Daoy (cell line): Measurements from ENCODE around the gene CACNB2. TPM values are rescaled to one million over a fixed set of nuclear protein-coding genes. Genes with fewer than 3 reads are reported as not detected.

Experiments used
- DNase-seq: peaks from one replicate; pipeline ENCODE4 v3.0.0-alpha.2; 2015; ENCODE audit warnings: low read depth
- total RNA-seq: library from RNA; depleted of rRNA; stranded (reverse); fragments of >200 nt; shearing (Covaris generic); gene quantifications from 2 replicates; pipeline ENCODE4 v1.2.3, GENCODE V29; 2014; rRNA removed

Gene CACNB2
- 0.06 TPM in 1 of 2 replicates, not detected in the other for total RNA-seq

- peak; percentile 37 for DNase-seq
Observed at GRCh38 chr10:18140149-18140956, at the start of gene CACNB2. CACNB2 (plus strand) TSS chr10:18140424.

GRCh38 chr10:18094332-18094731 lies 45.9 kb upstream of the CACNB2 start:
- no peak for DNase-seq

- DNase-seq = no peak
Observed at GRCh38 chr10:18094793-18095192, 45.4 kb upstream of the CACNB2 start.

GRCh38 chr10:18097524-18097923 lies 42.7 kb upstream of the CACNB2 start:
- DNase-seq = peak; percentile 16

DNA sequence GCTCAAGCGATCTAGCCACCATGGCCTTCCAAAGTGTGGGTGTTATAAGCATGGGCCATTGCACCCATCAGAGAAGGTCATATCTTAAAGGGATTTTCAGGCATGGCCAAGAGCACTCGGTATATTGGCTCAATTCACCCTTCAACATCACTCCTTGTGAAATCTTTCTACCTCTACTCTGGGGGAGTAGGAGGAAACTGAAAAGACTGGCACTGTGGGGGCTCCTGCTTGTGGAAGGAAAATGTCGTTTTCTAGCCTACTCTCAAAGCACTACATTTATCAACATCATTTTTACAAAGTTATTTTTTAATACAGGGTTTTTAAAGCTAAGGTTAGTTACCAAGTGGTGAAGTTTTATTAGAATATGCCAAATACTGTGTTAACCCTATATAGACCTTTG lies 42.0 kb upstream of the CACNB2 start:
- no peak for DNase-seq

DNA sequence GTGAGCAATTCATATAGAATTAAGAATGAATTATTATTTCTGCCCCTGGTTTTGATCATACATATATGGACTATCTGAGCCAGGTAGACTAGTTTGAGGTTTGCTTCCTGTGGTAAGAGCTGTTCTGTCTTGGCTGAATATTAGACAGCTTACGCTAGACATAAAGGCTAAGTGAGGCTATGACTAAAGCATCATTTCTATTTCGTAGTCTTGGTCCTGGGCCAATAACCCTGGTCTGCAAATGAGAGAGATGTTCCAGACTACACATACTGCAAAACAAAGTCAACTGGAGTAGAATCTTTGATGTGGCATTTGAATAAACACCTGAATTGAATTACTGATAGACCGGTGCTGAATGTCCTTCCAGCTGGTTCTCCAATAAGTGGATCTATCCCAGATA lies 40.8 kb upstream of the CACNB2 start:
- no peak for DNase-seq

DNA sequence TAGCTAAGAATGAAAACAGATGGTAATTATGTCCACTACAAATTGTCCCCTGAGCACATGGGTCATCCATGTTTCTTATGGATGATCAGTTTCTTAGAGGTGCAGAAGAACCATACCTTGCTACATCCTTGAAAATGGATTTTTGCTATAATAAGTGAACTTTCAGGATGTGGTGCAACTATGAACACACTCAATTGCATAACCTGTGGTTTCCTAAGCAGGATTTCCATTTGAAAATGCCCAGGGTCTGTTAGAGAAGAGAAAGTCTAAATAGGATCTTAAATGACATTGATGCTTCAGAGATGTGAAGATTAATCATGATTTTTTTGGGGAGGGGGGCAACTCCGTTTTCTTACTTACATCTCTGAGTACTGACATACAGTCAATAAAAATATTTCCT lies 39.6 kb upstream of the CACNB2 start:
- no peak for DNase-seq

DNA sequence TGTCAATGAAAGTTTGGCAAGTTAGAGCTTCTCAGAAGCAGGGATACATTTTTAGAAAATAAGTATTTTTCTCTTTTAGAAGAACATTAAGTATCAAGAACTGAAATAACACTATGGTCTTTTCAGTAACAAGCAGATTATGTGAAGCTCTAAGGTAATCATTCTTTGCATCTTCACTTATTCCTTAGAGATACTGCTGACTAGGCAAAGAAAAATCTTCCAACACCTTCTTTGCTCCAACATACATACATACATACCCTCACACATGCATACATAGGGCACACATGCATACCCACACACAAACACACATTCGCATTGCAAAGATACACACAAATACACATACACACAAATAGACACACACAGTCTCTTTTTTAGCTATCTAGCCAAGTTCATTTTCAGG lies 37.8 kb upstream of the CACNB2 start:
- DNase-seq = no peak

- peak; percentile 32 for DNase-seq
Observed at GRCh38 chr10:18104223-18104872, 35.9 kb upstream of the CACNB2 start.

DNA sequence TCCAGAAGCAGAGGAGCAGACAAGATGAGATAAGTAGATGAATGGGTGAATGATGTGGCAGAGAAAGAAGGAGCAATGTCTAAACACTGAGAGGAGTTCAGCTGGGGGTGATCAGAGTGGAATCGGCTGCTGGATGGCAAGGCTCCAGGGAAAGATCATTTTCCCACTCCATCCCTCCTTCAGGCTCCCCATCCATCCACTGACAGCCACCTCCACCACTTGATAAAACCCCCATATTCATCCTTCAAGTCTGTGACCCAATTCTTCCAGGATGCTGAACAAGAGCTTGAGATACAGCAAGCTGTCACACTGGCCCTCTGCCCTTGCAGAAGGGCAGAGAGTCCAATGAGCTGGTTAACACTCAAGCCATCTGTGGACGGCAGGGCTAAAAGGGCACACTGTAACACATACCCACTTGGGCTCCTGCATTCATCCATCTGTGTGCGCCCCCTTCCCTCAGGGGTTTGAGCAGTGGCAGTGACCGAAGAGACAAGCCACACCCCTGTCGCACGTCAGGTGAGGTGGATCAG lies 30.8 kb upstream of the CACNB2 start:
- no peak for DNase-seq

- no peak for DNase-seq
Observed at GRCh38 chr10:18113881-18114280, 26.3 kb upstream of the CACNB2 start.

GRCh38 chr10:18117276-18117675 lies 22.9 kb upstream of the CACNB2 start:
- no peak for DNase-seq

GRCh38 chr10:18122753-18123152 lies 17.5 kb upstream of the CACNB2 start:
- DNase-seq = no peak

- DNase-seq = no peak
Observed at GRCh38 chr10:18133046-18133445, 7.2 kb upstream of the CACNB2 start.

DNA sequence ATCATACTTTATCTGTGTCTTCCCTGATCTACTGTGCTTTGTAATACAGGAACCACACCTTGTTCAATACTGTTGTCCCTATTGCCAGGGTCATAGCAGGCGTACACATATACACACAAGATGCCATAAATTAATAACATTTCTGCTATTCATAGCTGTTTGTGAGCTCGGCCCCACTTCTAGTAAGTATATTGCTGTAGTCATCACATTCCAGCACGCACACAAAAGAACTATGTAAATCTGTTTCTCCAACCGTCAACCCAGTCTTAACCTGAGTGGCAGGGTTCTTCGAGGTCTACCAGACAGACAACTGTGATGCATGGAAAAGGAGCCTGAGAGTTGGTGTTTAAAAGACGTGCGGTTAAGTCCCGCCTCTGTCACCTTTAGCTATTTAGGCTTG lies 5.7 kb upstream of the CACNB2 start:
- DNase-seq = no peak

DNA sequence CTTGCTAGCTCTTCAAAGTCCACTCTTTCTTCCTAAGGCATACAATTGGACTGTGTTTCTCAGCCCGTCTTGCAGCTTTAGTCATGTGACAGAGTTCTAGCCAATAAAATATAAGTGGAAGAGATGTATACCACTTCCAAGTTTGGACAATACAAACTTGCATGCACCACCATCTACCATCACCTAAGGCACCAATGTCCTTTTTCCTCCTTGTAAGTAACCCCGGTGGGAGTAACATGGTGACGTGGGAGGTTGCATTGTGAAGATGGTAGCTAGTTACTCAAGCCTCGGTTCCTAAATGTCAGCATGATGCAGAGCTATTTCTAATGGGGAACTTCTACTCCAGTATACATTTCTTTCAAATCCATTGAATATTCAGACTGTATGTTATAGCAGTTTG lies 5.3 kb upstream of the CACNB2 start:
- no peak for DNase-seq

DNA sequence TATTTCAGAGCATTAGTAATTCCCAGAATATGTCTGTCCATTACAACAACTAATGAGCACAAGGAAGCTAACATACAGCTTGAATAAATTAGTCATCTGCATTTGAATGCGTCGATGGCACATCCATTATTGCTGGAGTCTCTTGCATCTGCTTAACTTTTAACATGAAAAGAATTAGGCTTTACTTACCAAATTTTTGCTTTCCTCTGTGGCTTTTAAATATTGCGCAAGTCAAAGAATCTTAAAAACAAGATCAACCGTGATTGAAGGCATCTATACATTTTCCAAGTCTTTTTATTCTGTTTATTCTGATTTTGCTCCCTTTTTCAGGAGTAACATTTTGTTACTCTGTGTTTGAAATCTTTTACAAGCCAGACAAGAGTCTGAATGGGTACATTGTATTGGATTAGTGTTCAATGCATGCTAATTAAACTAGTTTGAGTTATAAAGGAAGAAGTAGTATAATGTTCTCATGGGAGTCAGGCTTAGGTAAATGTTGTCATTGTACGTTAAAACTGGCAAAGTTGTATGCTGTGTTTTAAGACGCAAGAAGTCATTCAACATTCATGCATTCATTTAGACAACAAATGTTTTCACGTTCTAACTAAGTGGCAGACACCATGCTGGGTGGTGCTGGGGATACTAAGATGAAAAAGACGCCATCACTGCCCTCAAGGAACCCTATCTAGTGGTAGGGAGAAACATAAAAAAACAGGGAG lies 4.0 kb upstream of the CACNB2 start:
- DNase-seq = no peak

GRCh38 chr10:18137111-18137510 lies 3.1 kb upstream of the CACNB2 start:
- DNase-seq = no peak

GRCh38 chr10:18140957-18141845 lies 977 bp downstream of the CACNB2 start:
- DNase-seq = peak; percentile 6

DNA sequence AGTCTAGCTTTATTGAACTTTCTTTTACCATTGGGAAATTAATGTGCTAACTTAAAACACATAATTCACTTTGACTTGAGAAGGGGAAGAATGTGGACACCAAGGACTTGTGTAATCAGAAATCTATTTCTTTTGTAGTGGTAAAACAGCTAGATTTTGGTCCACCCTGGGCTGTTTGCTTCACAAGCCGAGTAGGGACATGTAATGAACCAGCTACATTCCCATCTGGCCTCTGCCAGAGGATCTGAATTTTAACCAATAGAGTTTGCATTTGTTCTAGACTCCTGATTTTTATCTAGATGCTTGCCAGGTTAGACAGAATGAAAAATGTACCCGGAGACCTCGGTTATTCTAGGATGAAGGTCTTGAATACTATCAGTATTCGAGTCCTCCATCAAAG lies 1.9 kb downstream of the CACNB2 start:
- DNase-seq = no peak

GRCh38 chr10:18144396-18144795 lies 4.2 kb downstream of the CACNB2 start:
- no peak for DNase-seq
